Measurements from ENCODE around the gene LAMB4.

The LAMB4 gene

GRCh38 chr7:108142675-108143259 lies 12.6 kb upstream of the LAMB4 start:
- no peak for DNase-seq

- no peak for DNase-seq
These were observed 12.0 kb upstream of the LAMB4 start for GRCh38 chr7:108142180-108142579.

- no peak for DNase-seq
These were observed 10.5 kb upstream of the LAMB4 start for GRCh38 chr7:108140671-108141070.

- DNase-seq: no peak
These were observed 8.8 kb upstream of the LAMB4 start for GRCh38 chr7:108138911-108139310.

GRCh38 chr7:108137993-108138392 lies 7.8 kb upstream of the LAMB4 start:
- no peak for DNase-seq

- DNase-seq: no peak
These were observed 6.9 kb upstream of the LAMB4 start for GRCh38 chr7:108137040-108137439.

GRCh38 chr7:108136191-108136688 lies 6.1 kb upstream of the LAMB4 start:
- DNase-seq: no peak

- DNase-seq: no peak
These were observed 5.5 kb upstream of the LAMB4 start for GRCh38 chr7:108135446-108136190.

GRCh38 chr7:108134486-108134885 lies 4.3 kb upstream of the LAMB4 start:
- no peak for DNase-seq

GRCh38 chr7:108132551-108133265 lies 2.5 kb upstream of the LAMB4 start:
- DNase-seq: no peak

- no peak for DNase-seq
These were observed 869 bp downstream of the LAMB4 start for GRCh38 chr7:108129018-108129965.

- no peak for DNase-seq
These were observed 1.6 kb downstream of the LAMB4 start for GRCh38 chr7:108128514-108128913.

GRCh38 chr7:108127461-108127860 lies 2.7 kb downstream of the LAMB4 start:
- no peak for DNase-seq

- DNase-seq: no peak
These were observed 5.3 kb downstream of the LAMB4 start for GRCh38 chr7:108124820-108125219.

GRCh38 chr7:108122181-108122580 lies 8.0 kb downstream of the LAMB4 start:
- no peak for DNase-seq

- DNase-seq: no peak
These were observed 9.2 kb downstream of the LAMB4 start for GRCh38 chr7:108120933-108121332.

- no peak for DNase-seq
These were observed 10.0 kb downstream of the LAMB4 start for GRCh38 chr7:108120196-108120595.

- DNase-seq: no peak
These were observed 11.2 kb downstream of the LAMB4 start for GRCh38 chr7:108118959-108119358.

GRCh38 chr7:108114117-108114841 lies 15.9 kb downstream of the LAMB4 start:
- peak; percentile 45 for DNase-seq

GRCh38 chr7:108112683-108113082 lies 17.5 kb downstream of the LAMB4 start:
- no peak for DNase-seq

- DNase-seq: no peak
These were observed 20.8 kb downstream of the LAMB4 start for GRCh38 chr7:108109221-108109908.

Measured in NCI-H2029 (cell line).